GM19467 (cell line): Measurements from ENCODE around the gene SLC44A5.
"Not testable (repeated sequence)": the region's sequence is repeated elsewhere in the genome, so short reads cannot be mapped to it uniquely, and the experiment has no call there.

ENCODE experiments used
- ATAC-seq: cut with Tn5 transposase; IDR thresholded peaks from one replicate; pipeline ENCODE4 v1.9.1; 2021; ENCODE audit warnings: mild to moderate bottlenecking, moderate library complexity; ENCODE audit not compliant: unreplicated experiment

SLC44A5 gene

GRCh38 chr1:75522389-75522788 lies 88.5 kb downstream of the SLC44A5 start:
- no peak for ATAC-seq

- ATAC-seq, result no peak
Observed at GRCh38 chr1:75521658-75522057, 89.3 kb downstream of the SLC44A5 start.

GRCh38 chr1:75520862-75521475 lies 89.9 kb downstream of the SLC44A5 start:
- ATAC-seq, result no peak

GRCh38 chr1:75519651-75520427 lies 91.1 kb downstream of the SLC44A5 start:
- ATAC-seq, result no peak

GRCh38 chr1:75518686-75519085 lies 92.2 kb downstream of the SLC44A5 start:
- ATAC-seq, result no peak

- ATAC-seq, result no peak
Observed at GRCh38 chr1:75514270-75514669, 96.6 kb downstream of the SLC44A5 start.

- ATAC-seq, result no peak
Observed at GRCh38 chr1:75506976-75507375, 103.9 kb downstream of the SLC44A5 start.

- no peak for ATAC-seq
Observed at GRCh38 chr1:75503221-75503974, 107.5 kb downstream of the SLC44A5 start.

- ATAC-seq, result no peak
Observed at GRCh38 chr1:75502776-75503175, 108.1 kb downstream of the SLC44A5 start.

GRCh38 chr1:75501577-75502295 lies 109.2 kb downstream of the SLC44A5 start:
- ATAC-seq, result no peak

GRCh38 chr1:75492011-75492410 lies 118.9 kb downstream of the SLC44A5 start:
- ATAC-seq, result no peak

- no peak for ATAC-seq
Observed at GRCh38 chr1:75487399-75487798, 123.5 kb downstream of the SLC44A5 start.

- ATAC-seq, result no peak
Observed at GRCh38 chr1:75484789-75485188, 126.1 kb downstream of the SLC44A5 start.

GRCh38 chr1:75482951-75483350 lies 128.0 kb downstream of the SLC44A5 start:
- ATAC-seq, result no peak

GRCh38 chr1:75476486-75476885 lies 134.4 kb downstream of the SLC44A5 start:
- ATAC-seq, result not testable (repeated sequence)

GRCh38 chr1:75475696-75476095 lies 135.2 kb downstream of the SLC44A5 start:
- no peak for ATAC-seq

- ATAC-seq, result no peak
Observed at GRCh38 chr1:75472971-75473603, 137.8 kb downstream of the SLC44A5 start.

- no peak for ATAC-seq
Observed at GRCh38 chr1:75472089-75472970, 138.6 kb downstream of the SLC44A5 start.

GRCh38 chr1:75471252-75471651 lies 139.7 kb downstream of the SLC44A5 start:
- no peak for ATAC-seq

GRCh38 chr1:75470448-75470847 lies 140.5 kb downstream of the SLC44A5 start:
- no peak for ATAC-seq
